ENCODE measurements around the gene TUBA1A.
"Not testable (repeated sequence)": the region's sequence is repeated elsewhere in the genome, so short reads cannot be mapped to it uniquely, and the experiment has no call there.

Gene TUBA1A

DNA sequence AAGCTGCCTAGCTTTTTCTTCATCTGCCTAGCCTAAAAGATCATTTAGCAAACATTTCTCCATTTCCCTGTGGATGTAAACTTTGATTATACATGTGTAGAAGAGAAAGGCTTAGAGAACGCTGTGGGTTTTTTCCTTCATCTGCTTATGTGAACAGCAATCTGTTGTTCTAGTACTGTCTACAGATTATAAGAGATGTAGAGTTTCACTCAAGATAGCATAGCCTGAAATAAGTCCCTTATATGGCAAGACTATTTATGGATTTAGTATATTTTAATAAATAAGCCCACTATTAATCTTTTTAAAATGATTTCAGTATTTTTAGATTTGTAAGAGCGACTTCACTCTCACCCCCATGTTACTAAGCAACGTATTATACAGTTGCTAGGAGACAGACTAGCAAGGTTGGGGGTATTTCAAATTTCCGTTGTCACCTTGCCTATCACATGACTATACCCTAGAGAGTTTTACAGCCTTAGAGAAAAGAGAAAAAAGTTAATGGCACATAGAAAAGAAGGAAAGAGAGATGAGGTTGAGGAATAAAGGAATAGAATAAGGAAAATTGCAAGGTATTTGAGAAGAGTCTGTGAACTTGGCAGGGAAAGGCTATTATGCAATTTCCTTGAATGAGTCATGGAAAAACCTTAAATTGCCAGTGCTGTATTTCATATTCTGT lies 12.2 kb upstream of the TUBA1A start:
- DNase-seq: peak; percentile 49

DNA sequence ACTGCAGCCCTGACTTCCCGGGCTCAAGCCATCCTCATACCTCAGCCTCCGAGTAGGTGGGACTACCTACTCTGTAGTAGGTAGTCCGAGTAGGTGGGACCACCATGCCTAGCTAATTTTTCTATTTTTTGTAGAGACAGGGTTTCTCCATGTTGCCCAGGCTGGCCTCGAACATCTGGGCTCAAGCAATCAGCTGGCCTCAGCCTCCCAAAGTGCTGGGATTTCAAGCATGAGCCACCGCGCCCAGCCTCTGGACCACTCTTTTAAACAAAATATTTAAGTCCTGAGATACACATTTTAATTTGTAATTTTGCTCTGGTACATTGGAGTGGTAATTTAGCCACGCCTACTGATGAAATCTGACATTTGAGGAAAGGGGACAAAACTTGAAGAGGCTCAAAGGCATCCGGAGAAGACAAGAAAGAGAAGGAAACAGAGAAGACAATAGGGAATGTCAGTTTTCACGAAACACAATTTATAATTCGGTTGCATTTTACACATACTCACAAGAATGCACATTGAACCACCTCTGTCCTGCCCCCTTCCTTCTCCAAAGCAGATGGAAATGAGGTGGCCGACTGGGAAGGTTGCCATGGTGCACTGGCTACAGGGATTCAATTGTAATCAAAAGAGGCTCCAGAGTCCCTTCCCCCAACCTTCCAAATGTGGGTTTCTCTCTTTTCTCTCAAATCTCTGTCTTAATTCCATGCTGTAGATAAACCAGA lies 9.7 kb upstream of the TUBA1A start:
- DNase-seq: no peak

DNA sequence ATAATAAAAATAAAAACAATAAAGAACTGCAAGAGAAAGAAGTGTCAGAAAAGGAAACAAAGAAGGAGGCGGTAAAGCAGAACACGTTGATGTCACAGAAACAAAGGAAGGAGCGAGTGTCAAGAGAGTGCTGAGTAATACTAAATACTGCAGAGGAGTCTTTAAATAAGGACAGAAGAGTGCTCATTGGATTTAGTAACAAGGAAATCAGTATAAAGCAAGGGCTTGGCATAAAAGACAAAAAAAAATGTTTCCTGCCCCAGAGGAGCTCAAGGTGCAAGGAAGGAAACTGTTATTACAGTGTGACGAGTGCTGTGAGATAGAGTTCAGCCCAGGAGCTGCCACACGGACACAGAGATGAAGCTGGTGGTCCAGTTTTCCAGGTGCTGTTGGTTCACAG lies 8.4 kb upstream of the TUBA1A start:
- no peak for DNase-seq

DNA sequence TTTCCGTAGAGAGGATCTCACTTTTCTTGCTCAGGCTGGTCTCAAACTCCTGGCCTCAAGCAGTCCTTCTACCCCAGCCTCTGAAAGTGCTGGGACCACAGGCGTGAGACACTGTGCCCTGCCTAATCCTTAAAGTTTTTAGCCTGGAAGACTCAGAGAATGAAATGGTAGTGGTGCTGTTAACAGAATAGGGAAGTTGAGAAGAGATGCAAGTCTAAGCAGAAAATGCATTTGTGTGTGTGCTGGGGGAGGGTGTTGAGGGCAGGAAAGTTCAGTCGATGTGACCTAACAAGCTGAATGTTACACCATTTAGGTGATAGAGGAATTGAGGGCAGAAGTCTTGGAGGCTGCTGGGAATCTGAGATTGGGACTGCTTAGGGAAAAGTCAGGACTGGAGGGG lies 6.9 kb upstream of the TUBA1A start:
- no peak for DNase-seq

DNA sequence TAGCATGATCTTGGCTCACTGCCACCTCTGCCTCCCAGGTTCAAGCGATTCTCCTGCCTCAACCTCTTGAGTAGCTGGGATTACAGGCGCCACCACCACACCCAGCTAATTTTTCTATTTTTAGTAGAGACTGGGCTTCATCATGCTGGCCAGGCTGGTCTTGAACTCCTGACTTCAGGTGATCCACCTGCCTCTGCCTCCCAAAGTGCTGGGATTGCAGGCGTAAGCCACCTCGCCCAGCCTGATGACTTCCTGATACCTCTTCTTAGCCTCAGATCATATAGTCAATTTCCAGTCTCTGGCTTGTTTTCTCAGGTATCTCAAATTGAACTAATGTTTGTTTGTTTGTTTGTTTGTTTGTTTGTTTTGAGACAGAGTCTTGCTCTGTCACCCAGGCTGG lies 4.9 kb upstream of the TUBA1A start:
- not testable (repeated sequence) for DNase-seq

DNA sequence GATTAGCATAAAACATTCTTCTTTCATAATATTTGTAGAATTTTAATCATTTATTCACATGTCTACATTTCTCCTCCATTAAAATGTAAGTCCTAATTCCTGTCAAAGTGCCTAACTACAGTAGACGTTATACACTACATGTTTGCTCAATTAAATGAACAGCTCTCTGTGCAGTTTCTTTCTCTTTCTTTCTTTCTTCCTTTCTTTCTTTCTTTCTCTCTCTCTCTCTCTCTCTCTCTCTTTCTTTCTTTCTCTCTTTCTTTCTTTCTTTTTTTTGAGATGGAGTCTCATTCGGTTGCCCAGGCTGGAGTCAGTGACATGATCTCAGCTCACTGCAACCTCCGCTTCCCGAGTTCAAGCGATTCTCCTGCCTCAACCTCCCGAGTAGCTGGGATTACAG lies 2.6 kb upstream of the TUBA1A start:
- DNase-seq: not testable (repeated sequence)

DNA sequence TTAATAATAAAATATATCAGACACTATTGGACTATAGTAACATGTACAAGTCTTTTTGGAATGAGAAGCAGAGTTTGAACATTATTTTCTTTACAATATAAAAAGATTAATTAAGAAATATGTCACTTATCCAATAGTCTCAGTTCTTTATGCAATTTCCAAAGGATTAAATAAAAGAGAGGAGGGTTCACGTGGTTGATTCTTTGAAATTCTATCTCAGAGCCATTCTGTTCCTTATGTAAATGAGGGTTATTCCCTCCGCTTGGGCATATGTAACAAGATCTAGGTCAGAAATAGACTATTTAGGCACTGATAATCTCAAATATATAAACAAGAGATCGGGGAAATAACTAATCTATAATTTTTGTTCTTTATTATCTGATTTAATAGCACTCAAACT lies 2.1 kb upstream of the TUBA1A start:
- no peak for DNase-seq

DNA sequence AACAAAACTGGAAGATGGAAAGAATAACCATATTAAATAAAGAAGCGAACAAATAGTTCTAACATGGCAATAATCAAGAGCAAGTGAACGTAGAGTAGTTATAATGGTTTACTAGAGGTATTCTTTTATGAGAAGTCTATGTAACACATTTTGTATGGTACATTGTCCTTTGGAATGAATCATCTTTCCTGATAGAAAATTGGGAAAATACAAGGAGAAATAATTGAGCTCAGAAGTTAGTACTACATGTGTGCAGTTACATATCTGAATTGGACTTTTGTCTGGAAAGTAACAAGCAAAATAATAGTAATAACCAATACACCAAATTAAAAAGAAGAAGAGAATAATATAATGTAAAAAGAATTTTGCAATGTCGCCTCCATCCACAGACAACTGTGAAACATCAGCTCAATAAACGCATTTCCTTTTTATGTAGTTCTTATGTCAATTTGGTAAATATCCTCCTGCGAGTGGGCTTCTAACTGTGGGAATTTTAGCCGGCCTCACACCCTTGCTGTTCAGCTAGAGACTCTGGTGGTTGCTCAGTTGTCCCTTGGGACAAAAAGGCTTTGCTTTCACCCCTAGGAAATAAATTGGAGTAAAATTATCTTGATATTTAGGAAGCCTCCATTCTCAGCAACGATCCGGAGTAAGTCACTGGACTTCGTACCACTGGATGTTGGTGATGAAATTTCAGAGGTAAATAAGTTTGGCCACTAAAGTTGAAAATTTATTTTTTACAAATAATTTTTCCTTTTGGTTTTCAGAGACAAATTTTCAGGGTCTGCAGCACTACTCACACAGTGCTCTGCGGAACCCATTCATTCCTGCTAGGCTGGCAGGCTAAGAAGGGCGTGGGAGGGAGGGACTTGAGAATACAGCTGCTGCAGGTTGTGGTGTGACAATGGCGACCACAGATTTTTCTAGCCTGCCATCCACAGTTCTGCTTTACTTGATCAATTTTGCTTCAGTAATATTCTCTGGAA lies 1.1 kb upstream of the TUBA1A start:
- no peak for DNase-seq

DNA sequence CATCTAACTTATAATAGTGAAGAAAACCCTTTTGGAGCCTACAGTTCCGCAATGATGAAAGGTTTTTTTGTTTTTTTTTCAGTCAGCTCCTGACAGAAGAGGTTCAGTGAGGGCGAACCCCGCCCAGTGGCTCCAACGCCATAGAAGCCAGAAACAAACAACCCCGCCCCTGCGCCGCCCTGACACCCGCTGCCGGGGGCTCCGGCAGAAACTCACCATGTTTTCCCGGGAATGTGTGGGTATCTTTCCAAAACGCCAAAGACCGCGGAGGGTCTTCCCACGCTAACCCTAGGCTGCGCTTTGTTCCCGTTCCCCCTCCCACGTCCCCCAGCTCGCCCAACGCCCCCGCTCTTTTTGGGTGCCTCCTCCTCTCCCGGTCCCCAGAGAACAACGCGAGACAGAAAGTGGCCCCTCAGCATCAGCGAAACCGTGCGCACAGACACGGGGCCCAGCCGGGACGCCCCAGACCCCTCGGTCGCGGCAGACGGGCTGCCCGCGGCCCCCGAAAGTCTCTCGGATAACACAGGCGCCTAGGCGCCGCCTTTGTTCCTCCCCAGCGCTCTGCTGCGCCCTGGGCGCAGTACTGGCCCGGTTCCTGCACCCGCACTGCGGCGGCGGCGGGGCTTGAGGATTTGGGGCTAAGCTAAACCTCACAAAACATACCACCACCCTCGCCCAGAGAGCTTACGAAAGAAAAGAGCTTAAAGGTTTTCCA lies 522 bp downstream of the TUBA1A start:
- peak; percentile 78 for DNase-seq

DNA sequence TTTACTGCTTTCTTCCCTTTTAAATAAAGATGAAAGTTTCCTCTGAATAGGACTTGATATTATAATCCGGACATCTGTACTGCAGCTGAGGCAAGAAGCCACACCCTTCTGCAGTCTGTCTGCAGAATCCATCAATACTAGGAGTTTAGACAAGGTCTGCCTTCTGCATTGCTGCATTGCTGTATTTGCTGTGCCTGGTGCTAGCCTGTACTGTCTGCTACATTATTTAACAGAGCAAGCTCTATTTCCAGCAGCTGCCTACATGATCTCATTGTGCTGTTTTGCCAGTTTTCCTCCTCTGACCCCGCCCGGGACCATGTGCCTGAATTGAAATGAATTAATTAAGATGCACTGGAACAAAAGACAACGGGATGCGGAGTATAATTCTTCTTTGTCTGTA lies 1.7 kb downstream of the TUBA1A start:
- no peak for DNase-seq

DNA sequence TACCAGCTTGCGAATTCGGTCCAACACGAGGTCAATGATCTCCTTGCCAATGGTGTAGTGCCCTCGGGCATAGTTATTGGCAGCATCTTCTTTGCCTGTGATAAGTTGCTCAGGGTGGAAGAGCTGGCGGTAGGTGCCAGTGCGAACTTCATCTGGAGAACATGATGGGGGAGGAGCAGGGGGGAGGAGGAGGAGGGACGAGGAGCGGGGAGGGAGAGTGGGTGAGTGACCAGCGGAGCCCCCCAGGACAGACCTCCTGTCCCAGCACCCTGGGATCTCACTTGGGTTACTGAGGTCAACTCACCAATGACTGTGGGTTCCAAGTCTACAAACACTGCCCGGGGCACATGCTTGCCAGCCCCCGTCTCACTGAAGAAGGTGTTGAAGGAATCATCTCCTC lies 2.6 kb downstream of the TUBA1A start:
- not testable (repeated sequence) for DNase-seq

DNA sequence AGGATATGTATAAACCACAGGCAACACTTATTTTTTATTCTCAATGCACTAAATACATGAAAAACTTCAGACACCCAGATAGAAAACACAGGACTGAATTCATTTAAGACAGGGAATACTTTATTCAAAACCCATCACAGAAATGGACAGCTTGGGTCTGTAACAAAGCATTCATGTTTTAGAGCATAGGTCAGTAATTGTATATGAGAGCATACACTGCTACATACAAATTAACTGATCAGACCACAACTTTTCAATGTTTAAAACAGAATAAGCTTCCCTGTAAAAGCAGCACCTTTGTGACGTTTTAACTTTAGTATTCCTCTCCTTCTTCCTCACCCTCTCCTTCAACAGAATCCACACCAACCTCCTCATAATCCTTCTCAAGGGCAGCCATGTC lies 4.2 kb downstream of the TUBA1A start:
- not testable (repeated sequence) for DNase-seq

DNA sequence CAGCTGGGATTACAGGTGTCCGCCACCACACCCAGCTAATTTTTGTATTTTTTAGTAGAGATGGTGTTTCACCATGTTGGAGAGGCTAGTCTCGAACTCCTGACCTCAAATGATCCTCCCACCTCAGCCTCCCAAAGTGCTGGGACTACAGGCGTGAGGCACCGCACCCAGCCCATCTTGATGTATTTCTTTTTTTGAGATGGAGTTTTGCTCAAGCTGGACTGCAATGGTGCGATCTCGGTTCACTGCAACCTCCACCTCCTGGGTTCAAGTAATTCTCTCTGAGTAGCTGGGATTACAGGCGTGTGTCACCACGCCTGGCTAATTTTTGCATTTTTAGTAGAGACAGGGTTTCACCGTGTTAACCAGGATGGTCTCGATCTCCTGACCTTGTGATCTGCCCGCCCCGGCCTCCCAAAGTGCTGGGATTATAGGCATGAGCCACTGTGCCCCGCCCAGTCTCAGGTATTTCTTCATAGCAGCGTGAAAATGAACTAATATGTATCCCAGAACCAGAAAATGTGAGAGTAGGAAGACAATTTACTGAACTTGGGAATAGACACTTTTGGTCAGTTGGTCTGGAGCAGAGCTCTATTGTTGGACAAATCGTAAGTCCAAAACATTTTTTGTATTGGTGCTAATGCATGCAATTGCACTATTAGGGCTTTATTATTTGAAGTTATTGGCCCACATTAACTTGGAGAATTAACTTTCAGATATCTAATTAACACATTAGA lies 5.5 kb downstream of the TUBA1A start:
- DNase-seq: not testable (repeated sequence)

DNA sequence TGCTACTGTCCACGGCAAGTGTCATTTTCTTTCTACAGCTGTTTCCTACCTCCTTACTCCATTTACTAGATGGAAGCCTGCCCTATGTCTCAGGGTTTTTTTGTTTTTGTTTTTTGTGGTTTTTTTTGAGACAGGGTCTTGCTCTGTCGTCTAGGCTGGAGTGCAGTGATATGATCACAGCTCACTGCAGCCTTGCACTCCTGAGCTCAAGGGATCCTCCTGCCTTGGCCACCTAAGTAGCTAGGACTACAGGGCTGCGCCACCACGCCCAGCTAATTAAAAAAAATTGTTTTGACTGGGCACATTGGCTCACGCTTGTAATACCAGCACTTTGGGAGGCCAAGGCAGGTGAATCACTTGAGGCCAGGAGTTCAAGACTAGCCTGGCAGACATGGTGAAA lies 14.7 kb downstream of the TUBA1A start:
- DNase-seq: no peak

DNA sequence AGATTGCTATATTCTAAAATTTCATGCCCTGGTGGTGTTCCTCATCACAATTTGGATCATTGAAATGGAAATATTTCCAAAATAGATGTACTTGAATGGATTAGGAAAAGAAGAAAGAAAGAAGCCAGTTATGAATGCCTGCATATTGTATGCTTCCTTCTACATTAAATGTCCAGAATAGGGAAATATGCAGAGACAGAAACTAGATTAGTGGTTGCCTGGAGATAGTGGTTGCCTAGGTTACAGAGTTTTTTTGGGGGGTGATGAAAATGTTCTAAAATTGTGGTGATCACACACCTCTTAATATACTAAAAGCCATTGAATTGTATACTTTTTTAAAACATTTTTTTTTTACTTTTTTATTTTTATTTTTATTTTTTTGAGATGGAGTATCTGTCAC lies 18.0 kb downstream of the TUBA1A start:
- DNase-seq: no peak

DNA sequence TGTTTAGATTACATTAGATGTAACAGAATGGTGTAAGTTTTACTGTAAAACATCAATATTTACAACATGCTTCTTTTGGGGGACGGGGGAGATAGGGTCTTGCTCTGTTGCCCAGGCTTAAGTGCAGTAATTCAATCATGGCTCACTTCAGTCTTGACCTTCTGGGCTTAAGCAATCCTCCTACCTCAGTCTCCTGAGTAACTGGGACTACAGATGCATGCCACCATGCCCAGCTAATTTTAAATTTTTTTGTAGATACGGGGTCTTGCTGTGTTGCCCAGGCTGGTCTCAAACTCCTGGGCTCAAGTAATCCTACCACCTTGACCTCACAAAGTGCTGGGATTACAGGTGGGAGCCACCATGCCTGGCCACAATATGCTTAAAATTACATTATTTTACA lies 23.8 kb downstream of the TUBA1A start:
- DNase-seq: no peak

DNA sequence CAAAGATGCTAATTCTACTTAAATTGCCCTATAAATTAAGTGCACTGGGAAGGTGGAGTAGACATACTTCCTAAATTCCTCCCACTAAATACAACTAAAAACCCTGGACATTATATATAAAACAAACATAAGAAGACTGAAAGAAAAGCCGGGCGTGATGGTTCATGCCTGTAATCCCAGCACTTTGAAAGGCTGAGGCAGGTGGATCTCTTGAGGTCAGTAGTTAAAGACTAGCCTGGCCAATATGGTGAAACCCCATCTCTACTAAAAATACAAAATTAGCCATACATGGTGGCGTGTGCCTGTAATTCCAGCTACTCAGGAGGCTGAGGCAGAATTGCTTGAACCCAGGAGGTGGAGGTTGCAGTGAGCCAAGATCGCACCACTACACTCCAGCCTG lies 27.0 kb downstream of the TUBA1A start:
- not testable (repeated sequence) for DNase-seq

DNA sequence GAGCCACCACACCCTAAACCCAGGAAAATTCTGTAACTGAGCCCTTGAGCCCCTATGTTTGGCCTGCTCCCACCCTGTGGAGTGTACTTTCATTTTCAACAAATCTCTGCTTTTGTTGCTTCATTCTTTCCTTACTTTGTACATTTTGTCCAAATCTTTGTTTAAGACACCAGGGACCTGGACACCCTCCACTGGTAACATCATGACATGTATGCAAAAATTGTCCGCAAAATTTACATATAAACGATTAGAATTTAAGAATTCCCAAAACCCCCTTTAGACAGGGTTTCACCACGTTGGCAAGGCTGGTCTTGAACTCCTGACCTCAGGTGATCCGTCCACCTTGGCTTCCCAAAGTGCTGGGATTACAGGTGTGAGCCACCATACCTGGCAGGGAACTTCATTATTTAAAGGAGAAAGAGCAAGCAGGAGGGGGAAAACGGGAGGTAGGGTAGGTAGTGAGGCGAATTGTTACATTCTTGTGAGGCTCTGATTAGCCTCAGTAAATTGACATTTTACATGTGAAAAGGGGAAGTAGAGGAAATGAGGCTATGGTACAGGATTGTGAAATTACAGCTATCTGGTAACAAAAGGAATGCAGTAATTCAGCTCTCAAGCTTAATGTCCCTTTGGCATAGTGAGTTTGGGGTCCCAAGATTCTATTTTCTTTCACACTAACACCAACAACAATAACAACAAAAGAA lies 27.6 kb downstream of the TUBA1A start:
- no peak for DNase-seq

DNA sequence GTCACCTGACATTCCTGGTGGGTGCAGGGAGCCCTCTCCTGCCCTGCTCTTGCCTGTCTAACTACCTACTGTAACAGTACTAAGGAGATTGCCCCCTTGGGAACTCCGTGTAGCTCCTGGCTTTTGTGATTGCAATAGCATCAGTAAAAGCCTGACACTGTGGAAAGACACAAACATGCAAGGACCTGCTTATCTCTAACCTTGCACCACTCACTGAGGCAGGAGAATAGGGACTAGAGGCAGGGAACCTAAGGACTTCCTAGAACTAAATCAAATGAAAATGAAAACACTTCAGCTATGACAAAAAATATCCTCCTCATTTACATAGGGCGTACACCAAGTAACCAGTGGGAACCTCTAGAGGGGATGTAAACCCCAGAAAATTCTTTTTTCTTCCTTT lies 28.5 kb downstream of the TUBA1A start:
- no peak for DNase-seq

DNA sequence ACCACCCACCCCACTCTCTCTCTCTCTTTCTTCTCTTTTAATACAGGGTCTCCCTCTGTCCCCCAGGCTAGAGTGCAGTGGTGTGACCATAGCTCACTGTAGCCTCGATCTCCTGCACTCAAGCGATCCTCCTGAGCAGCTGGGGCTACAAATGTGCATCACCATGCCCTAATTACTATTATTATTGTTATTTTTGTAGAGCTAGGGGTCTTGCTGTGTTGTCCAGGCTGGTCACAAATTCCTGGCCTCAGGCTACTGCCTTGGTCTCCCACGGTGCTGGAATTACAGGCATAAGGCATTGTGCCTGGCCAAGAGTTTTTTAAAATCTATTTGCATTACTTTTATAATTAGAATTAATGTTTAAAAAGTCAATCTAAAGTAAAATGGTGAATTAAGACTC lies 34.7 kb downstream of the TUBA1A start:
- no peak for DNase-seq

DNA sequence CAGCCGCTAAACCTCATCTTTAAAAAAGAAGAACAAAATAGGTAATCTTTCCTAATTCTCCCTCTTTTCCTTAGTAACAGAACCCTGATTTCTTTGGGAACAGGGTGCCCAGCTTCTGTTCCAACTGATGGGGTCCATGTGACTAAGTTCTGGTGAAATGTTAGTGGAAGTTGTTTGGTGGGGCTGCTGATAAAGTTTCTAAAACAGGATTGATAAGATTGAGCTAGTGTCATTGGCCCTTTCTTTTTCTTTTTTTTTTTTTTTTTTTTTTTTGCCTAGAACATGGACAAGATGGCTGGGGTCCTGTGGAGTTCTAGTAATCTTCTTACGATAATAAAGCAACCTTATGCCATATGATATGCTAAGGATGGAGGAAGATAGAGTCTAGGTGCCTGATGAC lies 41.5 kb downstream of the TUBA1A start:
- no peak for DNase-seq

DNA sequence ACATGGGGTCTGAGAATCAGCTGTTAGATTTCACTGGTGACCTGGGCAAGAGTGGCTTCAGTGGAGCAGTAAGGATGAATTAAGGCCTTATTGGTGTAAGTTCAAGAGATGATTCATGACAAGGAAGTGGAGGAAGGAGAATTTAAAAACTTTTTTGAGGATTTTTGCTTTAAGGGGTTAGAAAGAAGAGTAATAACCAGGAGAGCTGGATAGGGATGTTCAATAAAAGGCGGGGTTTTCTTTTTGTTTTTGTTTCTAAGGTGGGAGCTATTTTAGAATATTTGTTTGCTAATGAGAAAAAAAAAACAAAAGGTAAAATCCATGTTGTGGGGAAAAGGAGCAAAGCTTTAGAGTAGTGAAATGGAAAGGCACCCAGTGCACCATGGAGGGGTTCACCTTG lies 42.5 kb downstream of the TUBA1A start:
- no peak for DNase-seq
